Ascending aorta (tissue), 2 donors: ENCODE data around the gene MST1. TPM values are rescaled to one million over a fixed set of nuclear protein-coding genes. Genes with fewer than 3 reads are reported as not detected.
A peak's percentile ranks its signal among the peaks of the same experiment; 100 is the strongest.
"Not testable (repeated sequence)": the region's sequence is repeated elsewhere in the genome, so short reads cannot be mapped to it uniquely, and the experiment has no call there.

Experiments used
- DNase-seq, 2 donors: peaks; one replicate each; pipeline ENCODE4 v3.0.0-alpha.2; 2019; ENCODE audit warnings: low spot score in 2 of 2
- H3K27ac ChIP-seq, 2 donors: fragments of 200-600 bp; sonication (generic); one replicate each; pipeline ENCODE4 v1.5.1; 2016 to 2017; ENCODE audit warnings: mild to moderate bottlenecking in 1 of 2
- H3K27me3 ChIP-seq: fragments of 200-600 bp; sonication (generic); one replicate; pipeline ENCODE4 v1.5.1; 2017
- H3K36me3 ChIP-seq, 2 donors: fragments of 200-600 bp; sonication (generic); one replicate each; pipeline ENCODE4 v1.5.1; 2016
- H3K4me1 ChIP-seq, 2 donors: fragments of 200-600 bp; sonication (generic); one replicate each; pipeline ENCODE4 v1.5.1; 2016 to 2017; ENCODE audit warnings: mild to moderate bottlenecking in 1 of 2
- H3K4me3 ChIP-seq, 2 donors: fragments of 200-600 bp; sonication (generic); one replicate each; pipeline ENCODE4 v1.5.1; 2016 to 2017; ENCODE audit warnings: mild to moderate bottlenecking in 1 of 2
- H3K9me3 ChIP-seq, 2 donors: fragments of 200-600 bp; sonication (generic); one replicate each; pipeline ENCODE4 v1.5.1; 2016
- intact Hi-C: fragments of 100-400 bp; cut with DNase I; formaldehyde crosslinking; loops from one replicate; pipeline ENCODE4 v1.15.1; 2023
- total RNA-seq: library from RNA; depleted of rRNA; stranded (reverse); fragments of >200 nt; gene quantifications from one replicate; pipeline ENCODE4 v1.1.0, GENCODE V29; 2016

MST1 gene
- total RNA-seq, 1 donor from 2014 or later, result 12.6 TPM

DNA sequence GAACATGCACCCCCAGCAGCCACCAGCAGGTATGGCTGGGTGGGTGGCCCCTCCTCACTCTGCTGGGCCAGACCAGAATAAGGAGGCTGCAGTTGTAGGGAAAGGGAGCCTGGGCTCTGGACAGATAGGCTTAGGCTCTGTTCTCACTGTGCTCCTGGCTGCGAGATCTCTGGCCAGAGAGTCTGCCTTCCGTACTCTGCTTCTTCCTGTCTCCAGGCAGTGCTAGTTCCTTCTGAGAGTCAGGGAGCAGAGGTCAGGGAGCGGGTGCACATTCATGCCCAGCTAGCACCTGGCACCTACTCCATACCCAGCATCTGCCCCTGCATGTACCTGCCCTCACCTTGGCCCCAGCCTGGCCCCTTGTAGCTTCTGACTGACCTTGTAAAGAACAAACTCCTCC lies 2.2 kb upstream of the MST1 start:
- intact Hi-C loops, H3K27ac ChIP-seq, H3K27me3 ChIP-seq, DNase-seq, H3K36me3 ChIP-seq, H3K9me3 ChIP-seq: not testable (repeated sequence)
- Histone ChIP-seq H3K4me1 (peaks cover 0 to 21% of the 10 kb centered on the region in 2 donors), H3K4me3 (peak overlapping the region in 1 of 2 donors; percentile 10)

DNA sequence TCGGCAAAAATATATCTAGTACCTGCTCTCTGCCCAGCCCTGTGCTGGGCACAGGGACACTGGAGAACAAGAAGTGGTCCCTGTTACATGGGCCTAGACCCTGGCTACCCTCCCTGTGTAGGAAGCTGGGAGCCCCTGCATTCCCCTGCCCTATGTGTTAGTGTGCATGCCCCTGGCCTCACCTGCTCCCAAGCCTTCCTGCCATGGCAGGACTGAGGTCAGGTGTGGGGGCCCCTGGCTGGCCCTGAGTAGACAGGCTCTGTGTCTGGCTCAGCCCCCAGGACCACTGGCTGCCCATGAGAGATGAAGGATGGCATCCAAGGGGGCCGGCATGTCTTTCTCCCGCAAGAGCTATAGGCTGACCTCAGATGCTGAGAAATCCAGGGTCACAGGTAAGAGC lies 1.6 kb upstream of the MST1 start:
- intact Hi-C loops, H3K9me3 ChIP-seq, H3K27ac ChIP-seq, H3K27me3 ChIP-seq, DNase-seq, H3K36me3 ChIP-seq: not testable (repeated sequence)
- H3K4me3 ChIP-seq, result peak overlapping the region in 1 of 2 donors; percentile 92
- peaks cover 0 to 24% of the 10 kb centered on the region in 2 donors for H3K4me1 ChIP-seq

DNA sequence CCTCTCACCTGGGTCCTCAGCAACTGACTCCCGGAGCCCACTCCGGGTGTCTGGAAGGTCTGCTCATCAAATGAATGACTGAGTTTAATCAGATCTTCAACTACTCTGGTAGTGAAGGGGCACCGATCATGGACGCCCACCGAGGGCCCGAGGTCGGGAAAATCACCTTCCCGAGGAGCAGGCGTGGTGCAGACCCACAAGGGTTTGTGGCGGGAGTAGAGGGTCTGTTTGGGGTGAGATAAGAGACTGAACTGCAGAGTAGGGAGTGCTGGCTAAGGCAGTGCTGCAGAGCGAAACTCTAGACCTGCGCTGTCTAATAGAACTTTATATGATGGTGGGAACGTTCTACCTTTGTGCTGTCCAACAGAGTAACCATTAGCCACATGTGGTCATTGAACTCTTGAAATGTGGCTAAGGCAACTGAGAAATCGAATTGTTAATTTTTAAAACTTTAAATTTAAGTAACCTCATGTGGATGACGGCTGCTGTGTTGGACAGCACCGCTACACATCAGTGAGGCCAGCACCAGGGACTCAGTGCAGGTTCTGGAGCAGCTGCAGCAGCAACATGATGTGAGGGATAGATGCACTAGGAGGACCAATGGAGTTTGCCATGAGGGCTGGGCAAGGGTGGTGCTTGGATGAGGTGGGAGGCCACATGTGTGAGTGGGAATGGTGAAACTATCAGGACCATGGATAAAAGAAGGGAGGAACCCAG lies 792 bp upstream of the MST1 start:
- Histone ChIP-seq H3K4me3 (peak overlapping the region; percentile 88 to 92), H3K27ac (peak overlapping the region; percentile 67 to 71), H3K4me1 (peaks cover 0 to 24% of the 10 kb centered on the region in 2 donors)
- not testable (repeated sequence) for DNase-seq, H3K27me3 ChIP-seq, H3K9me3 ChIP-seq, H3K36me3 ChIP-seq
- intact Hi-C loops, result loop anchor here (1.0 kb wide), 1 partner anchor 33 kb away; the partner anchor contains the start of gene GMPPB

DNA sequence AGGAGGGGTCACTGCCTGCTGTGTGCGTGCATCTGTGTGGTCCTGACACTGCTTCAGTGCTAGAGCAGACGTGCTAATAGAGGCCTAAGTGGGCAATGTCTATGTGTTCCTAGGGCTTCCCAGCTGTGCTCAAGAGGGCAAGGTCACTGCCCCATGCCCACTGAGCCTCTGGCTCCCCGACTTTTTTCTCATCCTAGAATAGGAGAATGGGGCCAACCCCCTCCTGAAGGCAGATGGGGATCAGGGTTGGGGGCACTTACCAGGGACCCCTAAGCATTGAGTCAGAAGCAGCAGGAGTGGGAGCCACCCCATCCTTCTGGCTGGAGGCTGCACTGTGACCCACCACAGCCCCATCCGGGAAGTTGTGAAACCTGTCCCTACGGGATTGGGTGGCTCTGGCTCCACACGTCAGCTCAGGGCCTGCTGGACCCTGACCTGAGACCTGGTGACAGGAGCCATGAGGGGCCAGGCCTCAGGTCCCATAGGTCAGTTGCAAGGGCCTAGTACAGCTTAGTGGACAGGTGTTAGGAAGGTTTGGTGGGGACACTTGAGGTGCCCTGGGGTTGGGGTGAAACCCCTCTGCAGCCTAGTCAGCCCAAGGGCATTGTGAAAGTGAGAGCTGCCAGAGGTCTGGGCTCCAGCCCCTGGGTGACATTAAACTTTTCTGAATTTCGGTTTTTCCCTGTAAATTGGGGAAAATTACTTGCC lies 782 bp downstream of the MST1 start:
- not testable (repeated sequence) for H3K9me3 ChIP-seq, DNase-seq, H3K27me3 ChIP-seq, H3K36me3 ChIP-seq
- Histone ChIP-seq H3K4me3 (peak overlapping the region; percentile 88 to 92), H3K27ac (peak overlapping the region; percentile 67 to 71), H3K4me1 (peaks cover 0 to 24% of the 10 kb centered on the region in 2 donors)
- intact Hi-C loops, result loop anchor here (1.0 kb wide), 1 partner anchor 35 kb away; the partner anchor contains the start of gene GMPPB

DNA sequence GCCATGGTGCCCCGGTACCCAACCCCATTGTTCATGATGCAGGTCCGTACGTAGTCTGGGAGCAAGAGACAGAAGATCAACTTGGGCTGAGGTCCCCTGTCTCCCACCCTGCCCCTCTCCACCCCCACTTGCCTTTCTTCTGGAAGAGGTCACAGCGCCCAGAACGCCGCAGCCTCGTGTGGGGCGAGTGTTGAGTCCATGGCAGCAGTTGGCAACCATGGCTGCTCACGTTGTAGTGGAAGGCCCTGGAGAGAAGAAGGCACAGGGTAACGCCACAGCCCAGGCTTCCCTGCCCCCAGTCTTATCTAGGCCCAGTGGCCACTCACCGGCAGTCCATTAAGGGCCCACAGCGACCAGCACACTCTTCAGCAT lies 1.9 kb downstream of the MST1 start:
- intact Hi-C loops, H3K27me3 ChIP-seq, H3K27ac ChIP-seq, H3K9me3 ChIP-seq, DNase-seq: not testable (repeated sequence)
- Histone ChIP-seq H3K4me1 (peaks cover 0 to 24% of the 10 kb centered on the region in 2 donors), H3K4me3 (peak overlapping the region in 1 of 2 donors; percentile 59), H3K36me3 (peaks cover 13 to 14% of the 10 kb centered on the region in 2 donors)

DNA sequence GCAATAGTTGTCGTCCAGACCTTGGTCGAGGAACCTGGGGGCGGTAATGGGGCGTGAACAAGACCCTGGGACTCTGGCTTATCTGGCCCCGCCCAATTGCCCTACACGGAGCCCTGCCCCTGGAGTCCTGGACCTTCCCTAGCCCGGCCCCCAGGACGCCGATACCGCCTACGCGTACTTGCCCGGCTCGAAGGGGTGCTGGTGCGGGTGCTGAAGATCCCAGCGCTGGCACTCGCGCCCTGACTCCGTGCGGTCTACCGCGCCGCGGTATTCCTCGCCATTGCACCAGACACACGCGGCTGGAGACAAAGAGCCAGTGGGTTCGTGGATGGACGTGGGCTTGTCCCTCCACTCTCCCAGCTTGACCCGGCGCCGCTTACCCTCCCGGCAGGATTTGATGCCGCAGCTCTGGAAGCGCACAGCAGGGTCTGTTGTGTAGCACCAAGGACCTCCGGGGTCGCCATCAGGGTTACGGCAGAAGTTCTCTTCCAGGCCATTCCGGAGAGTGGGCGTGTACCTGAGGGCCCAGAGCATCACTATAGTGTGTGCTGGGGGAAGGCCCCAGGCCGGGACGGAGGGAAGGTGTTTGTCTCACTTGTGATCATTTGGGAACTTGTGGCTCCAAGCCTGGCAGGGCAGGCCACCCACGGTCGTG lies 2.4 kb downstream of the MST1 start:
- peak overlapping the region; percentile 30 to 59 for H3K4me3 ChIP-seq
- H3K27ac ChIP-seq, H3K27me3 ChIP-seq, intact Hi-C loops, H3K9me3 ChIP-seq: not testable (repeated sequence)
- peak in 1 of 2 donors; percentile 76 for DNase-seq
- H3K36me3 ChIP-seq, result peaks cover 18 to 19% of the 10 kb centered on the region in 2 donors
- peaks cover 0 to 24% of the 10 kb centered on the region in 2 donors for H3K4me1 ChIP-seq

DNA sequence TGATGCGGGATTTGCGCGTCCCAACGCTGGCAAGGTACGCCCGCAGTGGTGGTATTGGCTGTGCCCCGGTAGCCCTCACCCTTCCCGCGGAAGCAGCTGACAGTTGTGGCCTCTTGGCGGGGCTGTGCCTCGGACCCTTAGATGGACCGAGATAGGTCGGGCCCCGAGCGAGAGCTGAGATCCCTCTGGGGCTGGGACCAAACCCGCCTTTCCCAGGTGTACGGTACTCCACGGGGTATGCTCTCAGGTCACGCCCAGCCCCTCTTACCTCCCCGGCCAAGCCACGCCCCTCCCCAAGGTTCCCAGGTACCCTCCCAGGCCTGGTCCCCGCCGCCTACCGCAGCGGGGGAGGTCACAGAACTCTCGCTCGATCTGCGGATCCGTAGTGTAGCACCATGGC lies 2.9 kb downstream of the MST1 start:
- peaks cover 23 to 24% of the 10 kb centered on the region in 2 donors for H3K36me3 ChIP-seq
- intact Hi-C loops, H3K9me3 ChIP-seq, H3K27me3 ChIP-seq, H3K27ac ChIP-seq: not testable (repeated sequence)
- peaks cover 0 to 23% of the 10 kb centered on the region in 2 donors for H3K4me1 ChIP-seq
- H3K4me3 ChIP-seq, result peak overlapping the region in 1 of 2 donors; percentile 59
- DNase-seq, result peak in 1 of 2 donors; percentile 72

DNA sequence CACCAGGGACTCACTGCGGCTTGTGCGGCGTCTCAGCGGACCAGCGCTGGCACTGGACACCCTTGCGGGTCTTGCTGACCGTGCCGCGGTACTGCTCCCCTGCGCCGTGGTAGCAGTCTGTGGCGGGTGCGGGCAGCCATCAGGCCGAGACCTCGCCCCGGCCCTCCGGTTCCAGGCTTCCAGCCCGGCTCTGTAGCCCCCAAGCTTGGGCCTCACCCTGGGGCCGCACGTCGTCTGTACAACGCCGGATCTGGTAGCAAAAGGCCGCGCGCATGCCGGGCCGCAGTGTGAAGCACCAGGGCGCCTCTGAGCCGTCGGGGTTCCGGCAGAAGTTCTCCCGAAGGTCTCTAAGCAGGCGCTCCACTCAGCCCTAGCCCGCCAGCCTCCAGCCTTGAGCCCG lies 3.4 kb downstream of the MST1 start:
- H3K27ac ChIP-seq, H3K27me3 ChIP-seq, H3K9me3 ChIP-seq, intact Hi-C loops, DNase-seq: not testable (repeated sequence)
- Histone ChIP-seq H3K4me1 (peaks cover 0 to 18% of the 10 kb centered on the region in 2 donors), H3K36me3 (peaks cover 27 to 28% of the 10 kb centered on the region in 2 donors), H3K4me3 (peak overlapping the region in 1 of 2 donors; percentile 59)

DNA sequence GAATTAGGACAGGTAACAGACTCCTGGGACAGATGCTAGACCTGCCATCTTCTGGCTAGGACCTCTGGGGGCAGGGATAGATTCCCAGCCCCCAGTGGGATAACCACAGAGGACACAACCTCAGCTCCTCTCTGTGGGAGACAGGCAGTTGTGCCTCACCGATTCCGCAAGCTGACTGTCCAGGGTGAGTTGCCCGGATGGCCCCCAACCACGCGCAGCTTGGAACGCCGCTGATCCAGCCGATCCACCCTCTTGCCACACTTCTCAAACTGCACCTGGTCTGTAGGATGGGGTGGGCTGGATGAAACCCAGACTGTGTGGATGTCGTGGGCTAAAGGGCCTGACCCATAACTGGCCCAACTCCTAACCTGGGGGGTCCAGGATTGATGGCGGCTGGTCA lies 4.2 kb downstream of the MST1 start:
- H3K27ac ChIP-seq, H3K9me3 ChIP-seq, DNase-seq, H3K4me3 ChIP-seq, intact Hi-C loops, H3K27me3 ChIP-seq: not testable (repeated sequence)
- H3K36me3 ChIP-seq, result peaks cover 33 to 36% of the 10 kb centered on the region in 2 donors
- peaks cover 0 to 10% of the 10 kb centered on the region in 2 donors for H3K4me1 ChIP-seq

DNA sequence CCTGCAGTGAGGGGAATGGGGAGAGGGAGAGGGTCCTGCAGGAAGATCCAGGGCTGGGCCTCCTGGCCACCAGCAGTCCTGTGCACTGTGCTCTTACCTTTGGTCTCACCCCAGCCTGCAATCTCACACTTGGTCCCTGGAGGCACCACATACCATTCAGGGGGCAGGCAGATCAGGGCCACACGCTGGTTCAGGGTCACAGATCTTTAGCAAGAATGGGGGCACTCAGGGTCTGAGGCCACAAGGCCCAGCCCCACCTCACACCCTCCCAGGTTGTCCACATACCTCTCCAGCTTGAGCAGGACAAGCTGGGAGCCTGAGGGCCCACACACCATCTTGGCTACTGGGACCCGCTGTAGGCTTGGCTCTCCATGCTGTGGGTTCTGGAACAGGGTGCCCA lies 4.8 kb downstream of the MST1 start:
- H3K27ac ChIP-seq, intact Hi-C loops, H3K4me3 ChIP-seq, H3K9me3 ChIP-seq, DNase-seq, H3K27me3 ChIP-seq, H3K4me1 ChIP-seq: not testable (repeated sequence)
- peaks cover 38 to 42% of the 10 kb centered on the region in 2 donors for H3K36me3 ChIP-seq
